OCI-LY1 (cell line): ENCODE results near the gene COX19.
"Not testable (repeated sequence)": the region's sequence is repeated elsewhere in the genome, so short reads cannot be mapped to it uniquely, and the experiment has no call there.

Experiments used
- H2AFZ ChIP-seq: fragments of 200-600 bp; sonication (generic), shearing (Covaris generic); 2 replicates; pipeline ENCODE4 v1.6.0; 2014; ENCODE audit warnings: antibody characterized with exemption, mild to moderate bottlenecking, low read length
- H3F3A ChIP-seq: fragments of 200-600 bp; sonication (generic), shearing (Covaris generic); 2 replicates; pipeline ENCODE4 v1.6.0; 2014; ENCODE audit warnings: mild to moderate bottlenecking, antibody characterized with exemption, low read length, moderate library complexity; ENCODE audit not compliant: insufficient read depth
- H3K27ac ChIP-seq: fragments of 200-600 bp; sonication (generic); 2 replicates; pipeline ENCODE4 v1.5.1; 2014; ENCODE audit warnings: low read length, mixed run types, mild to moderate bottlenecking, low read depth; ENCODE audit not compliant: poor library complexity, severe bottlenecking
- H3K27me3 ChIP-seq: fragments of 200-600 bp; sonication (generic); 2 replicates; pipeline ENCODE4 v1.6.0; 2014; ENCODE audit warnings: antibody characterized with exemption, mild to moderate bottlenecking, low read length, moderate library complexity; ENCODE audit not compliant: insufficient read depth
- H3K36me3 ChIP-seq: fragments of 200-600 bp; sonication (generic); 2 replicates; pipeline ENCODE4 v1.6.1; 2014; ENCODE audit warnings: mild to moderate bottlenecking, antibody characterized with exemption, low read length, moderate library complexity, mixed read lengths; ENCODE audit not compliant: insufficient read depth
- H3K4me1 ChIP-seq: fragments of 200-600 bp; sonication (generic); 2 replicates; pipeline ENCODE4 v1.5.1; 2014; ENCODE audit warnings: mild to moderate bottlenecking, low read length, moderate library complexity; ENCODE audit not compliant: insufficient read depth, severe bottlenecking
- H3K4me2 ChIP-seq: fragments of 200-600 bp; sonication (generic), shearing (Covaris generic); 2 replicates; pipeline ENCODE4 v1.6.1; 2014; ENCODE audit warnings: low read length
- H3K4me3 ChIP-seq: fragments of 200-600 bp; sonication (generic); 2 replicates; pipeline ENCODE4 v1.5.1; 2014; ENCODE audit warnings: low read length, low read depth, mild to moderate bottlenecking, mixed read lengths; ENCODE audit not compliant: poor library complexity, severe bottlenecking
- H3K79me2 ChIP-seq: fragments of 200-600 bp; shearing (Covaris generic); 2 replicates; pipeline ENCODE4 v1.6.1; 2016; ENCODE audit warnings: mixed run types, low read length, mixed read lengths; ENCODE audit not compliant: insufficient read depth
- H3K9ac ChIP-seq: fragments of 200-600 bp; sonication (generic), shearing (Covaris generic); 2 replicates; pipeline ENCODE4 v1.6.1; 2014; ENCODE audit warnings: mild to moderate bottlenecking, low read length, mixed read lengths
- H3K9me2 ChIP-seq: fragments of 200-600 bp; sonication (generic), shearing (Covaris generic); 2 replicates; pipeline ENCODE4 v1.6.1; 2014; ENCODE audit warnings: low read depth, mild to moderate bottlenecking, low read length, mixed read lengths
- H3K9me3 ChIP-seq: fragments of 200-600 bp; shearing (Covaris generic); 2 replicates; pipeline ENCODE4 v1.6.1; 2014; ENCODE audit warnings: low read length, mixed read lengths
- H4K20me1 ChIP-seq: fragments of 200-600 bp; sonication (generic), shearing (Covaris generic); 2 replicates; pipeline ENCODE4 v1.6.0; 2016; ENCODE audit warnings: mild to moderate bottlenecking, low read length; ENCODE audit not compliant: insufficient read depth
- CTCF ChIP-seq: fragments of 200-600 bp; sonication (generic), shearing (Covaris generic); IDR thresholded peaks from 2 replicates; pipeline ENCODE4 v1.5.1; 2017; ENCODE audit warnings: mild to moderate bottlenecking, antibody characterized with exemption, low read length, moderate library complexity, mixed read lengths
- EZH2 ChIP-seq: fragments of 200-600 bp; sonication (generic), shearing (Covaris generic); IDR thresholded peaks from 2 replicates; pipeline ENCODE4 v1.8.0; 2017; ENCODE audit warnings: borderline replicate concordance, mixed run types, mild to moderate bottlenecking, antibody characterized with exemption, low read length, moderate library complexity, mixed read lengths

COX19 gene

GRCh38 chr7:963236-964078 lies 11.9 kb downstream of the COX19 start:
- Histone ChIP-seq H3K9me3 (no peaks in the 10 kb centered on the region), H3K4me2 (no peak overlapping the region), H3F3A (no peaks in the 10 kb centered on the region), H3K27ac (no peak overlapping the region), H3K36me3 (peaks cover 20% of the 10 kb centered on the region), H3K9ac (no peak overlapping the region), H3K27me3 (peaks cover 22% of the 10 kb centered on the region), H3K4me3 (no peak overlapping the region), H4K20me1 (no peaks in the 10 kb centered on the region), H2AFZ (no peak overlapping the region), H3K4me1 (no peaks in the 10 kb centered on the region), H3K9me2 (no peaks in the 10 kb centered on the region), H3K79me2 (no peaks in the 10 kb centered on the region)
- TF ChIP-seq CTCF: no peak
- TF ChIP-seq EZH2: no peak

GRCh38 chr7:962401-963081 lies 12.8 kb downstream of the COX19 start:
- TF ChIP-seq EZH2: no peak
- TF ChIP-seq CTCF: no peak
- Histone ChIP-seq H3K4me1 (no peaks in the 10 kb centered on the region), H3K9ac (no peak overlapping the region), H4K20me1 (no peaks in the 10 kb centered on the region), H3K36me3 (peaks cover 11% of the 10 kb centered on the region), H3K9me2 (no peaks in the 10 kb centered on the region), H3K4me3 (no peak overlapping the region), H2AFZ (no peak overlapping the region), H3K9me3 (no peaks in the 10 kb centered on the region), H3K27ac (no peak overlapping the region), H3K27me3 (peaks cover 27% of the 10 kb centered on the region), H3K79me2 (no peaks in the 10 kb centered on the region), H3K4me2 (no peak overlapping the region), H3F3A (no peaks in the 10 kb centered on the region)

DNA sequence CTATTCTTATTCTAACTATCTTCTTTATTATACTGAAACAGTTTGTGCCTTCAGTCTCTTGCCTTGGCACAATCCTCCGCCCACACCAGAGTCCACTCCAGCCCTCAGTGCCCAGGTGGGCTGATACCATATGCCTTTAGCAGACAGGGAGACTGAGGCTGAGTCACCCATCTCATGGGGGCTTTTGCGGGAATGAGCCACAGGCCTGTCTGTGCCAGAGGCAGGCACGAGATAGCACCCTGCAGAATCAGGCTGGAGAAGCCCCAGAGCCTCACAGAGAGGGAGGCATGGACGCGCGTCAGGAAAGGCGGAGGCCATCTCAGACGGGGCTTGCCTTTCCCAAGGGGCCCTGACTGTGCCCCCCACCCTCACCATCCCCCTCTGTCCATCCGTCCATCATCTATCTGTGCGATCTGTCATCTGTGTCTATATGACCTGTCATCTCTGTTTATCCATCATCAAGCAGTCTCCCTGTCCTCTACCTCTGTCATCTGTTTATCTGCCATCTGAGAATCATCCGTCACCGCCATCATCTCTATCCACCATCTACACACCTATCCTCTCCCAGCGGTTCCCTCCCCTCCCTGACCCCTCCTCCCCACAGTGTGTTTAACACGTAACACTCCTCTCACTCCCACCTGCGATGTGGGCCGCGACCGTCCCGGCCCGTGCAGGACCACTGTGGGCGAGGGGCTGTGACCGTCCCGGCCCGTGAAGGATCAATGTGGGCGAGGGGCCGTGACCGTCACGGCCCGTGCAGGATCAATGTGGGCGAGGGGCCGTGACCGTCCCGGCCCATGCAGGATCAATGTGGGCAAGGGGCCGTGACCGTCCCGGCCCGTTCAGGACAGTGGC lies 13.6 kb downstream of the COX19 start:
- no peaks in the 10 kb centered on the region for H3K79me2 ChIP-seq
- no peak overlapping the region for H3K9ac ChIP-seq
- no peak overlapping the region for H2AFZ ChIP-seq
- no peak overlapping the region for H3K4me3 ChIP-seq
- H3K36me3 ChIP-seq: peaks cover 3% of the 10 kb centered on the region
- no peaks in the 10 kb centered on the region for H4K20me1 ChIP-seq
- no peaks in the 10 kb centered on the region for H3K9me2 ChIP-seq
- H3K27me3 ChIP-seq: peaks cover 29% of the 10 kb centered on the region
- TF ChIP-seq EZH2: no peak
- no peak for TF ChIP-seq CTCF
- H3K4me1 ChIP-seq: no peaks in the 10 kb centered on the region
- no peak overlapping the region for H3K27ac ChIP-seq
- no peaks in the 10 kb centered on the region for H3K9me3 ChIP-seq
- H3K4me2 ChIP-seq: no peak overlapping the region
- H3F3A ChIP-seq: no peaks in the 10 kb centered on the region

GRCh38 chr7:960972-961371 lies 14.4 kb downstream of the COX19 start:
- not testable (repeated sequence) for H3F3A ChIP-seq, H3K27ac ChIP-seq, H2AFZ ChIP-seq, H3K4me1 ChIP-seq, H3K9ac ChIP-seq, H3K4me2 ChIP-seq, H3K4me3 ChIP-seq, H3K36me3 ChIP-seq, H4K20me1 ChIP-seq, H3K9me2 ChIP-seq, H3K9me3 ChIP-seq, H3K79me2 ChIP-seq
- H3K27me3 ChIP-seq: peaks cover 31% of the 10 kb centered on the region
